Smooth muscle cell (in vitro differentiated cells): ENCODE data around the gene DAZAP1. TPM values are rescaled to one million over a fixed set of nuclear protein-coding genes. Genes with fewer than 3 reads are reported as not detected.
A peak's percentile ranks its signal among the peaks of the same experiment; 100 is the strongest.

Source experiments
- DNase-seq: peaks from one replicate; lab custom pipeline; 2025; ENCODE audit not compliant: unreplicated experiment; lab: John Stamatoyannopoulos, UW
- H2AFZ ChIP-seq: fragments of 200-600 bp; sonication (generic); 2 replicates; pipeline ENCODE4 v1.6.0; 2016; ENCODE audit warnings: antibody characterized with exemption, low read depth, mild to moderate bottlenecking
- H3F3A ChIP-seq: fragments of 200-600 bp; sonication (generic); 2 replicates; pipeline ENCODE4 v1.6.0; 2017; ENCODE audit warnings: antibody characterized with exemption, low read depth
- H3K27ac ChIP-seq: fragments of 200-600 bp; sonication (generic); 2 replicates; pipeline ENCODE4 v1.5.1; 2016; ENCODE audit warnings: low read depth, mild to moderate bottlenecking
- H3K27me3 ChIP-seq: fragments of 200-600 bp; sonication (generic); 2 replicates; pipeline ENCODE4 v1.6.1; 2016; ENCODE audit warnings: low read depth, mild to moderate bottlenecking
- H3K36me3 ChIP-seq: fragments of 200-600 bp; sonication (generic); 2 replicates; pipeline ENCODE4 v1.5.1; 2016; ENCODE audit warnings: low read depth
- H3K4me1 ChIP-seq: fragments of 200-600 bp; sonication (generic); 2 replicates; pipeline ENCODE4 v1.5.1; 2016; ENCODE audit warnings: low read depth
- H3K4me2 ChIP-seq: fragments of 200-600 bp; sonication (generic); 2 replicates; pipeline ENCODE4 v1.6.0; 2016; ENCODE audit warnings: mild to moderate bottlenecking
- H3K4me3 ChIP-seq: fragments of 200-600 bp; sonication (generic); 2 replicates; pipeline ENCODE4 v1.5.1; 2016; ENCODE audit warnings: mild to moderate bottlenecking
- H3K79me2 ChIP-seq: fragments of 200-600 bp; sonication (generic); 2 replicates; pipeline ENCODE4 v1.6.0; 2016; ENCODE audit warnings: low read depth, mild to moderate bottlenecking
- H3K9ac ChIP-seq: fragments of 200-600 bp; sonication (generic); 2 replicates; pipeline ENCODE4 v1.6.0; 2016; ENCODE audit warnings: low read depth
- H3K9me3 ChIP-seq: fragments of 200-600 bp; sonication (generic); replicated peaks from 2 replicates; pipeline ENCODE4 v1.5.1; 2016; ENCODE audit warnings: low read depth
- H4K20me1 ChIP-seq: fragments of 200-600 bp; sonication (generic); 2 replicates; pipeline ENCODE4 v1.6.0; 2016; ENCODE audit warnings: low read depth
- CTCF ChIP-seq: fragments of 200-600 bp; sonication (generic); IDR thresholded peaks from 2 replicates; pipeline ENCODE4 v1.5.1; 2017; ENCODE audit warnings: borderline replicate concordance, mild to moderate bottlenecking, antibody characterized with exemption; ENCODE audit not compliant: insufficient read depth, poor library complexity, severe bottlenecking
- WGBS: methylation state at CpG from one replicate; pipeline ENCODE4 v1.1.7; 2016; ENCODE audit warnings: low lambda C conversion rate; 5-methylcytosine and 5-hydroxymethylcytosine counted together
- polyA plus RNA-seq: library from polyadenylated mRNA; unstranded; fragments of >200 nt; fragmentation: Nextera tagmentation; extraction: Ambion mirVana; gene quantifications from 2 replicates; pipeline ENCODE4 v1.2.1, GENCODE V29; 2016
- total RNA-seq: library from RNA; depleted of rRNA; stranded (reverse); fragments of >200 nt; gene quantifications from 2 replicates; pipeline ENCODE4 v1.2.3, GENCODE V29; 2014

DAZAP1 gene
- total and polyA plus RNA-seq, 2 experiments from 2014 or later: 35.5 to 41.7 TPM

GRCh38 chr19:1446713-1447481 is 39.5 kb downstream of the DAZAP1 start:
- H3F3A ChIP-seq: peaks cover 17% of the 10 kb centered on the region
- TF ChIP-seq CTCF: no peak
- WGBS: 13% methylated on average over 56 of the region's 63 CpGs
- H3K27me3 ChIP-seq: peaks cover 63% of the 10 kb centered on the region
- H3K27ac ChIP-seq: no peak overlapping the region
- H2AFZ ChIP-seq: no peak overlapping the region
- H3K79me2 ChIP-seq: peaks cover under 1% of the 10 kb centered on the region
- H3K4me1 ChIP-seq: peaks cover 8% of the 10 kb centered on the region
- H3K4me3 ChIP-seq: peak overlapping the region; percentile 52
- peaks cover 53% of the 10 kb centered on the region for H4K20me1 ChIP-seq
- H3K36me3 ChIP-seq: no peaks in the 10 kb centered on the region
- peak overlapping the region; percentile 86 for H3K4me2 ChIP-seq
- DNase-seq: no peak
- H3K9ac ChIP-seq: no peak overlapping the region
- H3K9me3 ChIP-seq: no peaks in the 10 kb centered on the region

- Histone ChIP-seq H3K4me1 (peaks cover 12% of the 10 kb centered on the region), H3K9ac (no peak overlapping the region), H3K27me3 (peaks cover 69% of the 10 kb centered on the region), H3K9me3 (no peaks in the 10 kb centered on the region), H3K79me2 (no peaks in the 10 kb centered on the region), H3K36me3 (no peaks in the 10 kb centered on the region), H2AFZ (no peak overlapping the region), H3K4me2 (no peak overlapping the region), H3K27ac (no peak overlapping the region), H3F3A (peaks cover 11% of the 10 kb centered on the region), H4K20me1 (peaks cover 47% of the 10 kb centered on the region), H3K4me3 (no peak overlapping the region)
- TF ChIP-seq CTCF: no peak
- no peak for DNase-seq
- 46% methylated on average over 4 of the region's 4 CpGs for WGBS
These were observed 40.1 kb downstream of the DAZAP1 start for GRCh38 chr19:1447504-1447903.

GRCh38 chr19:1447944-1448343 is 40.6 kb downstream of the DAZAP1 start:
- Histone ChIP-seq H3K27me3 (peaks cover 73% of the 10 kb centered on the region), H4K20me1 (peaks cover 42% of the 10 kb centered on the region), H3K9me3 (no peaks in the 10 kb centered on the region), H3F3A (peaks cover 7% of the 10 kb centered on the region), H3K27ac (no peak overlapping the region), H3K4me1 (peaks cover 17% of the 10 kb centered on the region), H3K4me2 (no peak overlapping the region), H3K79me2 (no peaks in the 10 kb centered on the region), H3K36me3 (no peaks in the 10 kb centered on the region), H3K4me3 (no peak overlapping the region), H2AFZ (no peak overlapping the region), H3K9ac (no peak overlapping the region)
- 92% methylated on average over 6 of the region's 9 CpGs for WGBS
- TF ChIP-seq CTCF: no peak
- no peak for DNase-seq
